Measurements from ENCODE around the gene PAFAH1B2.

DNA sequence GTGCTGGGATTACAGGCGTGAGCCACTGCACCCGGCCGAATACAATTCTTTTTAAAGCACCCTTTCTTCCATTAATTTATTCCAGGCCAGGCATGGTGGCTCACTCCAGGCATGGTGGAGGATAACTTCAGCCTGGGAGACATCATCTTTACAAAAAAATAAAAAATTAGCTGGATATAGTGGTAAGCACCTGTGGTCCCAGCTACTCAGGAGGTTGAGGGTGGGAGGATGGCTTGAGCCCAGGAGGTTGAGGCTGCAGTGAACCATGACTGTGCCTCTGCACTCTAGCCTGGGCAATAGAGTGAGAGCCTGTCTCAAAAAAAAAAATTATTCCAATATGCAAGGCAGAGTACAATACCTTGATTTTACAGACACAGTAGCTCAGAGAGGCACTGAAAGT, 66.5 kb downstream of the PAFAH1B2 start:
- TF ChIP-seq, protein P1, sequence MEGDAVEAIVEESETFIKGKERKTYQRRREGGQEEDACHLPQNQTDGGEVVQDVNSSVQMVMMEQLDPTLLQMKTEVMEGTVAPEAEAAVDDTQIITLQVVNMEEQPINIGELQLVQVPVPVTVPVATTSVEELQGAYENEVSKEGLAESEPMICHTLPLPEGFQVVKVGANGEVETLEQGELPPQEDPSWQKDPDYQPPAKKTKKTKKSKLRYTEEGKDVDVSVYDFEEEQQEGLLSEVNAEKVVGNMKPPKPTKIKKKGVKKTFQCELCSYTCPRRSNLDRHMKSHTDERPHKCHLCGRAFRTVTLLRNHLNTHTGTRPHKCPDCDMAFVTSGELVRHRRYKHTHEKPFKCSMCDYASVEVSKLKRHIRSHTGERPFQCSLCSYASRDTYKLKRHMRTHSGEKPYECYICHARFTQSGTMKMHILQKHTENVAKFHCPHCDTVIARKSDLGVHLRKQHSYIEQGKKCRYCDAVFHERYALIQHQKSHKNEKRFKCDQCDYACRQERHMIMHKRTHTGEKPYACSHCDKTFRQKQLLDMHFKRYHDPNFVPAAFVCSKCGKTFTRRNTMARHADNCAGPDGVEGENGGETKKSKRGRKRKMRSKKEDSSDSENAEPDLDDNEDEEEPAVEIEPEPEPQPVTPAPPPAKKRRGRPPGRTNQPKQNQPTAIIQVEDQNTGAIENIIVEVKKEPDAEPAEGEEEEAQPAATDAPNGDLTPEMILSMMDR (conservative IDR thresholded peaks at IDR 0.05; ENCODE audit: low read length), result no peak
- no peak for TF ChIP-seq EZH2phosphoT487 (IDR thresholded peaks at IDR 0.05; ENCODE audit: borderline replicate concordance, low read depth, low read length)

All from OCI-LY7 (cell line).